Measurements from ENCODE around the gene DUSP19. TPM values are rescaled to one million over a fixed set of nuclear protein-coding genes. Genes with fewer than 3 reads are reported as not detected.

Gene DUSP19
- total and polyA plus RNA-seq, 2 of the 8 experiments (the other 6 are each of a cell fraction or from before 2014, with no cell fraction given), result 0.73 to 2.3 TPM

DNA sequence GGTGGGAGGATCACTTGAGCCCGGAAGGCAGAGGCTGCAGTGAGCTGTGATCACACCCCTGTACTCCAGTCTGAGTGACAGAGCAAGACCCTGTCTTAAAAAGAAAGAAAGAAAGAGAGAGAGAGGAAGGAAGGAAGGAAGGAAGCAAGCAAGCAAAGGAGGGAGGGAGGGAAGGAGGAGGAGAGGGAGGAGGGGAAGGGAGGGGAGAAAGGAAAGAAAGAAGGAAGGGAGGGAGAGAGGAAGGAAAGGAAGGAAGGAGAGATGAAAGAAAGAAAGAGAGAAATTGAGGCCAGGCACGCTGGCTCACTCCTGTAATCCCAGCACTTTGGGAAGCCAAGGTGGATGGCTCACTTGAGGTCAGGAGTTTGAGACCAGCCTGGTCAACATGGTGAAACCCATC lies 37.9 kb upstream of the DUSP19 start (continued):
- TF ChIP-seq, protein P1, sequence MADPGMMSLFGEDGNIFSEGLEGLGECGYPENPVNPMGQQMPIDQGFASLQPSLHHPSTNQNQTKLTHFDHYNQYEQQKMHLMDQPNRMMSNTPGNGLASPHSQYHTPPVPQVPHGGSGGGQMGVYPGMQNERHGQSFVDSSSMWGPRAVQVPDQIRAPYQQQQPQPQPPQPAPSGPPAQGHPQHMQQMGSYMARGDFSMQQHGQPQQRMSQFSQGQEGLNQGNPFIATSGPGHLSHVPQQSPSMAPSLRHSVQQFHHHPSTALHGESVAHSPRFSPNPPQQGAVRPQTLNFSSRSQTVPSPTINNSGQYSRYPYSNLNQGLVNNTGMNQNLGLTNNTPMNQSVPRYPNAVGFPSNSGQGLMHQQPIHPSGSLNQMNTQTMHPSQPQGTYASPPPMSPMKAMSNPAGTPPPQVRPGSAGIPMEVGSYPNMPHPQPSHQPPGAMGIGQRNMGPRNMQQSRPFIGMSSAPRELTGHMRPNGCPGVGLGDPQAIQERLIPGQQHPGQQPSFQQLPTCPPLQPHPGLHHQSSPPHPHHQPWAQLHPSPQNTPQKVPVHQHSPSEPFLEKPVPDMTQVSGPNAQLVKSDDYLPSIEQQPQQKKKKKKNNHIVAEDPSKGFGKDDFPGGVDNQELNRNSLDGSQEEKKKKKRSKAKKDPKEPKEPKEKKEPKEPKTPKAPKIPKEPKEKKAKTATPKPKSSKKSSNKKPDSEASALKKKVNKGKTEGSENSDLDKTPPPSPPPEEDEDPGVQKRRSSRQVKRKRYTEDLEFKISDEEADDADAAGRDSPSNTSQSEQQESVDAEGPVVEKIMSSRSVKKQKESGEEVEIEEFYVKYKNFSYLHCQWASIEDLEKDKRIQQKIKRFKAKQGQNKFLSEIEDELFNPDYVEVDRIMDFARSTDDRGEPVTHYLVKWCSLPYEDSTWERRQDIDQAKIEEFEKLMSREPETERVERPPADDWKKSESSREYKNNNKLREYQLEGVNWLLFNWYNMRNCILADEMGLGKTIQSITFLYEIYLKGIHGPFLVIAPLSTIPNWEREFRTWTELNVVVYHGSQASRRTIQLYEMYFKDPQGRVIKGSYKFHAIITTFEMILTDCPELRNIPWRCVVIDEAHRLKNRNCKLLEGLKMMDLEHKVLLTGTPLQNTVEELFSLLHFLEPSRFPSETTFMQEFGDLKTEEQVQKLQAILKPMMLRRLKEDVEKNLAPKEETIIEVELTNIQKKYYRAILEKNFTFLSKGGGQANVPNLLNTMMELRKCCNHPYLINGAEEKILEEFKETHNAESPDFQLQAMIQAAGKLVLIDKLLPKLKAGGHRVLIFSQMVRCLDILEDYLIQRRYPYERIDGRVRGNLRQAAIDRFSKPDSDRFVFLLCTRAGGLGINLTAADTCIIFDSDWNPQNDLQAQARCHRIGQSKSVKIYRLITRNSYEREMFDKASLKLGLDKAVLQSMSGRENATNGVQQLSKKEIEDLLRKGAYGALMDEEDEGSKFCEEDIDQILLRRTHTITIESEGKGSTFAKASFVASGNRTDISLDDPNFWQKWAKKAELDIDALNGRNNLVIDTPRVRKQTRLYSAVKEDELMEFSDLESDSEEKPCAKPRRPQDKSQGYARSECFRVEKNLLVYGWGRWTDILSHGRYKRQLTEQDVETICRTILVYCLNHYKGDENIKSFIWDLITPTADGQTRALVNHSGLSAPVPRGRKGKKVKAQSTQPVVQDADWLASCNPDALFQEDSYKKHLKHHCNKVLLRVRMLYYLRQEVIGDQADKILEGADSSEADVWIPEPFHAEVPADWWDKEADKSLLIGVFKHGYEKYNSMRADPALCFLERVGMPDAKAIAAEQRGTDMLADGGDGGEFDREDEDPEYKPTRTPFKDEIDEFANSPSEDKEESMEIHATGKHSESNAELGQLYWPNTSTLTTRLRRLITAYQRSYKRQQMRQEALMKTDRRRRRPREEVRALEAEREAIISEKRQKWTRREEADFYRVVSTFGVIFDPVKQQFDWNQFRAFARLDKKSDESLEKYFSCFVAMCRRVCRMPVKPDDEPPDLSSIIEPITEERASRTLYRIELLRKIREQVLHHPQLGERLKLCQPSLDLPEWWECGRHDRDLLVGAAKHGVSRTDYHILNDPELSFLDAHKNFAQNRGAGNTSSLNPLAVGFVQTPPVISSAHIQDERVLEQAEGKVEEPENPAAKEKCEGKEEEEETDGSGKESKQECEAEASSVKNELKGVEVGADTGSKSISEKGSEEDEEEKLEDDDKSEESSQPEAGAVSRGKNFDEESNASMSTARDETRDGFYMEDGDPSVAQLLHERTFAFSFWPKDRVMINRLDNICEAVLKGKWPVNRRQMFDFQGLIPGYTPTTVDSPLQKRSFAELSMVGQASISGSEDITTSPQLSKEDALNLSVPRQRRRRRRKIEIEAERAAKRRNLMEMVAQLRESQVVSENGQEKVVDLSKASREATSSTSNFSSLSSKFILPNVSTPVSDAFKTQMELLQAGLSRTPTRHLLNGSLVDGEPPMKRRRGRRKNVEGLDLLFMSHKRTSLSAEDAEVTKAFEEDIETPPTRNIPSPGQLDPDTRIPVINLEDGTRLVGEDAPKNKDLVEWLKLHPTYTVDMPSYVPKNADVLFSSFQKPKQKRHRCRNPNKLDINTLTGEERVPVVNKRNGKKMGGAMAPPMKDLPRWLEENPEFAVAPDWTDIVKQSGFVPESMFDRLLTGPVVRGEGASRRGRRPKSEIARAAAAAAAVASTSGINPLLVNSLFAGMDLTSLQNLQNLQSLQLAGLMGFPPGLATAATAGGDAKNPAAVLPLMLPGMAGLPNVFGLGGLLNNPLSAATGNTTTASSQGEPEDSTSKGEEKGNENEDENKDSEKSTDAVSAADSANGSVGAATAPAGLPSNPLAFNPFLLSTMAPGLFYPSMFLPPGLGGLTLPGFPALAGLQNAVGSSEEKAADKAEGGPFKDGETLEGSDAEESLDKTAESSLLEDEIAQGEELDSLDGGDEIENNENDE (IDR thresholded peaks at IDR 0.05; ENCODE audit: insufficient replicate concordance, low read length), result no peak
- no peak for TF ChIP-seq YY1 (IDR thresholded peaks at IDR 0.05; ENCODE audit: low read depth, low read length)
- no peak for TF ChIP-seq SP1 (IDR thresholded peaks at IDR 0.05; ENCODE audit: low read depth, low read length)
- TF ChIP-seq, protein P2, sequence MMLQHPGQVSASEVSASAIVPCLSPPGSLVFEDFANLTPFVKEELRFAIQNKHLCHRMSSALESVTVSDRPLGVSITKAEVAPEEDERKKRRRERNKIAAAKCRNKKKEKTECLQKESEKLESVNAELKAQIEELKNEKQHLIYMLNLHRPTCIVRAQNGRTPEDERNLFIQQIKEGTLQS (IDR thresholded peaks at IDR 0.05; ENCODE audit: insufficient read depth, low read depth, low read length), result no peak
- no peak for TF ChIP-seq SUZ12 (IDR thresholded peaks at IDR 0.05; ENCODE audit: low read length)
- TF ChIP-seq GTF2F1 (IDR thresholded peaks at IDR 0.05; ENCODE audit: borderline replicate concordance, low read depth, low read length), result no peak
- no peak for TF ChIP-seq POU5F1 (IDR thresholded peaks at IDR 0.05; ENCODE audit: low read depth, low read length)
- TF ChIP-seq NANOG (IDR thresholded peaks at IDR 0.05; ENCODE audit: insufficient read depth, low read depth, low read length, poor library complexity, severe bottlenecking), result no peak
- no peak for TF ChIP-seq ZNF274 (IDR thresholded peaks at IDR 0.05; ENCODE audit: borderline replicate concordance, extremely low read depth, low read length)
- TF ChIP-seq TBP (IDR thresholded peaks at IDR 0.05; ENCODE audit: low read depth, low read length), result no peak
- TF ChIP-seq CBX5 (IDR thresholded peaks at IDR 0.05; ENCODE audit: low read depth, low read length), result no peak
- no peak for TF ChIP-seq BACH1 (IDR thresholded peaks at IDR 0.05; ENCODE audit: low read length)
